Gastroesophageal sphincter (tissue), 3 donors: ENCODE measurements around the gene THSD4.

ENCODE experiments used
- CTCF ChIP-seq, 4 experiments: fragments of 200-600 bp in 2 of 4; fragments of 450-650 bp in 2 of 4; sonication (generic) in 1 of 4; IDR thresholded peaks; one replicate each; pipeline ENCODE4 v1.5.1; 2017 to 2019; ENCODE audit warnings: antibody characterized with exemption in 4 of 4, mild to moderate bottlenecking in 2 of 4, moderate library complexity in 2 of 4
- EP300 ChIP-seq: sonication (generic); formaldehyde crosslinking; IDR thresholded peaks from one replicate; pipeline ENCODE4 v1.6.1; 2017; ENCODE audit warnings: antibody characterized with exemption, mild to moderate bottlenecking
- POLR2A ChIP-seq, 2 donors: fragments of 450-650 bp; IDR thresholded peaks; one replicate each; pipeline ENCODE4 v1.6.1; 2017; ENCODE audit warnings: antibody characterized with exemption in 2 of 2, mild to moderate bottlenecking in 2 of 2, moderate library complexity in 1 of 2
- POLR2AphosphoS5 ChIP-seq: sonication (generic); formaldehyde crosslinking; IDR thresholded peaks from one replicate; pipeline ENCODE4 v1.6.1; 2017; ENCODE audit warnings: antibody characterized with exemption

- TF ChIP-seq CTCF (IDR thresholded peaks at IDR 0.05) (no peak), POLR2AphosphoS5 (no peak), EP300 (no peak), POLR2A (IDR thresholded peaks at IDR 0.05) (no peak)
Measured at GRCh38 chr15:71254491-71254890, 139.2 kb downstream of the THSD4 start.
